MM.1S (cell line): Measurements from ENCODE around the gene C7orf33.

Source experiments
- CTCF ChIP-seq: fragments of 300-600 bp; sonication (generic); IDR thresholded peaks from 2 replicates; pipeline ENCODE4 v1.5.1; 2016; ENCODE audit warnings: antibody characterized with exemption, low read length, mixed read lengths
- EZH2phosphoT487 ChIP-seq: fragments of 300-600 bp; sonication (generic); IDR thresholded peaks from 2 replicates; pipeline ENCODE4 v1.6.1; 2018; ENCODE audit warnings: antibody characterized with exemption, low read length

- no peak for TF ChIP-seq CTCF
- no peak for TF ChIP-seq EZH2phosphoT487
Measured at GRCh38 chr7:148545172-148545571, 45.4 kb upstream of the C7orf33 start.
